CD14-positive monocyte (primary cell): ENCODE results near the gene GRID1. TPM values are rescaled to one million over a fixed set of nuclear protein-coding genes. Genes with fewer than 3 reads are reported as not detected.
"Not testable (repeated sequence)": the region's sequence is repeated elsewhere in the genome, so short reads cannot be mapped to it uniquely, and the experiment has no call there.

Experiments
- DNase-seq, 3 donors: peaks; one replicate each; pipeline ENCODE4 v3.0.0-alpha.2; 2011 to 2022
- H2AFZ ChIP-seq: 2 replicates; pipeline ENCODE4 v1.6.0; 2012; ENCODE audit warnings: mild to moderate bottlenecking, low read depth, low read length, inconsistent platforms; ENCODE audit not compliant: insufficient read depth, poor library complexity, severe bottlenecking
- H3K27ac ChIP-seq, 2 donors: 1 replicate in 1 of 2; 2 replicates in 1 of 2; pipeline ENCODE4 v1.5.1; 2012 to 2013; ENCODE audit warnings: low read length in 2 of 2, control low read depth in 1 of 2, inconsistent platforms in 1 of 2, low read depth in 1 of 2, mild to moderate bottlenecking in 1 of 2
- H3K27me3 ChIP-seq, 2 donors: one replicate each; pipeline versions ENCODE4 v1.6.0 to v1.6.1; 2011 to 2013; ENCODE audit warnings: low read length in 2 of 2; ENCODE audit not compliant: control insufficient read depth in 2 of 2, insufficient read depth in 2 of 2
- H3K36me3 ChIP-seq, 2 donors: replicated peaks in 1 of 2; 1 replicate in 1 of 2; 2 replicates in 1 of 2; pipeline versions ENCODE4 v1.5.1 to v1.6.1; 2012 to 2013; ENCODE audit warnings: low read length in 2 of 2, control low read depth in 1 of 2, inconsistent platforms in 1 of 2, mild to moderate bottlenecking in 1 of 2; ENCODE audit not compliant: insufficient read depth in 2 of 2, control insufficient read depth in 1 of 2
- H3K4me1 ChIP-seq, 2 donors: 1 replicate in 1 of 2; 2 replicates in 1 of 2; pipeline versions ENCODE4 v1.5.1 to v1.6.1; 2012 to 2013; ENCODE audit warnings: low read length in 2 of 2, control low read depth in 1 of 2, inconsistent platforms in 1 of 2, mild to moderate bottlenecking in 1 of 2, moderate library complexity in 1 of 2; ENCODE audit not compliant: insufficient read depth in 2 of 2, control insufficient read depth in 1 of 2
- H3K4me2 ChIP-seq: replicated peaks from 2 replicates; pipeline ENCODE3; 2012; ENCODE audit warnings: low read length, moderate library complexity, mild to moderate bottlenecking; ENCODE audit not compliant: poor library complexity, severe bottlenecking; ENCODE audit errors: extremely low read depth
- H3K4me3 ChIP-seq, 3 experiments: fragments of 200-600 bp in 1 of 3; sonication (generic) in 1 of 3; replicated peaks in 1 of 3; 1 replicate in 2 of 3; 2 replicates in 1 of 3; pipeline ENCODE4 v1.5.1; 2011 to 2013; ENCODE audit warnings: low read length in 3 of 3, mild to moderate bottlenecking in 3 of 3, control low read depth in 2 of 3, low read depth in 2 of 3, inconsistent platforms in 1 of 3, moderate library complexity in 1 of 3
- H3K79me2 ChIP-seq: 2 replicates; pipeline ENCODE4 v1.6.0; 2012; ENCODE audit warnings: mild to moderate bottlenecking, control low read depth, inconsistent platforms, low read length, moderate library complexity; ENCODE audit not compliant: insufficient read depth
- H3K9ac ChIP-seq: 2 replicates; pipeline ENCODE4 v1.6.0; 2017; ENCODE audit warnings: low read length, mild to moderate bottlenecking; ENCODE audit not compliant: insufficient read depth, poor library complexity, severe bottlenecking
- H3K9me3 ChIP-seq, 2 donors: replicated peaks in 1 of 2; 1 replicate in 1 of 2; 2 replicates in 1 of 2; pipeline versions ENCODE4 v1.5.1 to v1.6.1; 2012 to 2013; ENCODE audit warnings: low read length in 2 of 2, control low read depth in 1 of 2; ENCODE audit not compliant: control insufficient read depth in 1 of 2, insufficient read depth in 1 of 2
- H4K20me1 ChIP-seq: 2 replicates; pipeline ENCODE4 v1.6.0; 2012; ENCODE audit warnings: mild to moderate bottlenecking, low read length, control low read depth, moderate library complexity; ENCODE audit not compliant: insufficient read depth
- H3K27ac Mint-ChIP-seq, 7 donors: one replicate each; pipeline ENCODE4 v1.8.0; 2020; ENCODE audit warnings: mild to moderate bottlenecking in 7 of 7, mixed read lengths in 7 of 7, moderate library complexity in 6 of 7, inconsistent platforms in 2 of 7
- H3K27me3 Mint-ChIP-seq, 3 donors: one replicate each; pipeline ENCODE4 v1.8.0; 2021 to 2022; ENCODE audit warnings: low read depth in 3 of 3, mild to moderate bottlenecking in 3 of 3, mixed read lengths in 3 of 3, moderate library complexity in 3 of 3, inconsistent platforms in 1 of 3
- H3K36me3 Mint-ChIP-seq, 2 donors: one replicate each; pipeline ENCODE4 v1.8.0; 2020; ENCODE audit warnings: mixed read lengths in 2 of 2, inconsistent platforms in 1 of 2, mild to moderate bottlenecking in 1 of 2
- H3K4me1 Mint-ChIP-seq: one replicate; pipeline ENCODE4 v1.8.0; 2020; ENCODE audit warnings: mild to moderate bottlenecking, mixed read lengths
- H3K4me3 Mint-ChIP-seq, 2 donors: one replicate each; pipeline ENCODE4 v1.8.0; 2020; ENCODE audit warnings: mild to moderate bottlenecking in 2 of 2, mixed read lengths in 2 of 2, moderate library complexity in 1 of 2
- H3K9me3 Mint-ChIP-seq, 7 donors: one replicate each; pipeline ENCODE4 v1.8.0; 2020 to 2022; ENCODE audit warnings: mixed read lengths in 7 of 7, mild to moderate bottlenecking in 6 of 7, moderate library complexity in 6 of 7, inconsistent platforms in 2 of 7
- CTCF ChIP-seq: fragments of 200-600 bp; IDR thresholded peaks from one replicate; pipeline ENCODE4 v1.8.0; 2022; ENCODE audit warnings: antibody characterized with exemption, mild to moderate bottlenecking
- WGBS: methylation state at CpG from one replicate; pipeline ENCODE4 v1.1.5; 2013; ENCODE audit warnings: missing lambda C conversion rate; ENCODE audit not compliant: insufficient coverage; 5-methylcytosine and 5-hydroxymethylcytosine counted together
- intact Hi-C, 2 donors: fragments of 100-400 bp; cut with micrococcal nuclease; formaldehyde crosslinking; loops; one replicate each; pipeline versions ENCODE4 v1.15.0 to v1.15.1; 2023
- polyA plus RNA-seq, 3 donors: library from polyadenylated mRNA; depleted of rRNA in 1 of 3; unstranded in 2 of 3; stranded (reverse) in 1 of 3; fragments of 300-500 nt in 2 of 3; fragments of >200 nt in 1 of 3; fragmentation: Illumina TruSeq in 2 of 3; gene quantifications; 1 replicate in 2 of 3; 2 replicates in 1 of 3; pipeline ENCODE4 v1.2.3, GENCODE V29; 2012 to 2021

The GRID1 gene
- polyA plus RNA-seq, 3 donors, result not detected

GRCh38 chr10:86242761-86243160, 123.8 kb downstream of the GRID1 start:
- no peak overlapping the region for H3K27ac ChIP-seq
- no peaks in the 10 kb centered on the region for H3K79me2 ChIP-seq
- Mint-ChIP-seq H3K27ac (no peak overlapping the region), H3K4me1 (no peaks in the 10 kb centered on the region), H3K4me3 (no peak overlapping the region), H3K36me3 (no peaks in the 10 kb centered on the region), H3K27me3 (peaks cover 3 to 8% (median 5%) of the 10 kb centered on the region in 3 donors), H3K9me3 (peaks cover 6 to 14% (median 10%) of the 10 kb centered on the region in 7 donors)
- H4K20me1 ChIP-seq, result no peaks in the 10 kb centered on the region
- intact Hi-C loops, result no loop called here
- H3K27me3 ChIP-seq, result no peaks in the 10 kb centered on the region
- no peak overlapping the region for H3K9ac ChIP-seq
- no peak for DNase-seq
- no peak overlapping the region for H3K4me3 ChIP-seq
- no peak overlapping the region for H2AFZ ChIP-seq
- peaks cover 6 to 14% of the 10 kb centered on the region in 2 donors for H3K9me3 ChIP-seq
- TF ChIP-seq CTCF, result no peak
- H3K4me2 ChIP-seq, result no peak overlapping the region
- no peaks in the 10 kb centered on the region for H3K4me1 ChIP-seq
- H3K36me3 ChIP-seq, result no peaks in the 10 kb centered on the region
- 94% methylated on average over 2 of the region's 4 CpGs for WGBS

GRCh38 chr10:86238089-86238488, 128.5 kb downstream of the GRID1 start:
- H3K36me3 Mint-ChIP-seq, H3K27me3 Mint-ChIP-seq: not testable (repeated sequence)

More at GRCh38 chr10:86238089-86238488, 128.5 kb downstream of the GRID1 start:
- DNase-seq, H3K4me2 ChIP-seq, H3K27me3 ChIP-seq, H2AFZ ChIP-seq, intact Hi-C loops, H3K27ac ChIP-seq, H3K36me3 ChIP-seq, H4K20me1 ChIP-seq, H3K4me3 Mint-ChIP-seq, H3K79me2 ChIP-seq, H3K9ac ChIP-seq, H3K4me3 ChIP-seq: not testable (repeated sequence)
- peak overlapping the region in 1 of 7 donors; percentile 27 for H3K27ac Mint-ChIP-seq
- Histone ChIP-seq H3K9me3 (peaks cover 8 to 24% of the 10 kb centered on the region in 2 donors), H3K4me1 (peaks cover 21 to 24% of the 10 kb centered on the region in 2 donors)
- WGBS, result 0% methylated on average over 1 of the region's 2 CpGs
- H3K4me1 Mint-ChIP-seq, result peaks cover 25% of the 10 kb centered on the region
- H3K9me3 Mint-ChIP-seq, result peaks cover 15 to 23% (median 18%) of the 10 kb centered on the region in 7 donors
